Activated CD4-positive, alpha-beta memory T cell treated with anti-CD3 and anti-CD28 coated beads, Interleukin-2, amount 10 ng/mL, durations not matched to agents 7 days and 5 days (primary cell): ENCODE results near the gene RBM34. TPM values are rescaled to one million over a fixed set of nuclear protein-coding genes. Genes with fewer than 3 reads are reported as not detected.

Experiments
- CTCF ChIA-PET: fragments of 350-600 bp; sonication (Branson Sonifier 250); formaldehyde crosslinking; loops from one replicate; lab custom pipeline; 2021; ENCODE audit warnings: antibody characterized with exemption, inconsistent platforms; lab: Charles Lee
- POLR2A ChIA-PET: fragments of 350-600 bp; sonication (Branson Sonifier 250); formaldehyde crosslinking; loops from one replicate; lab custom pipeline; 2021; ENCODE audit warnings: antibody characterized with exemption; lab: Charles Lee
- DNase-seq: peaks from one replicate; pipeline ENCODE4 v3.0.0-alpha.2; 2020
- H3K27ac Mint-ChIP-seq: one replicate; pipeline ENCODE4 v1.8.0; 2021; ENCODE audit warnings: mild to moderate bottlenecking, mixed read lengths
- H3K27me3 Mint-ChIP-seq: one replicate; pipeline ENCODE4 v1.8.0; 2021; ENCODE audit warnings: mixed read lengths
- H3K36me3 Mint-ChIP-seq: one replicate; pipeline ENCODE4 v1.8.0; 2021; ENCODE audit warnings: low read depth, mixed read lengths
- H3K4me1 Mint-ChIP-seq: one replicate; pipeline ENCODE4 v1.8.0; 2021; ENCODE audit warnings: mixed read lengths
- H3K4me3 Mint-ChIP-seq: one replicate; pipeline ENCODE4 v1.8.0; 2021; ENCODE audit warnings: mild to moderate bottlenecking, mixed read lengths
- H3K9me3 Mint-ChIP-seq: one replicate; pipeline ENCODE4 v1.8.0; 2021; ENCODE audit warnings: mixed read lengths
- total RNA-seq, 2 experiments: library from RNA; stranded (reverse); gene quantifications; one replicate each; pipeline ENCODE4 v1.2.3, GENCODE V29; 2021

Gene RBM34
- total RNA-seq, 2 experiments from 2014 or later, result 95.7 to 102 TPM

DNA sequence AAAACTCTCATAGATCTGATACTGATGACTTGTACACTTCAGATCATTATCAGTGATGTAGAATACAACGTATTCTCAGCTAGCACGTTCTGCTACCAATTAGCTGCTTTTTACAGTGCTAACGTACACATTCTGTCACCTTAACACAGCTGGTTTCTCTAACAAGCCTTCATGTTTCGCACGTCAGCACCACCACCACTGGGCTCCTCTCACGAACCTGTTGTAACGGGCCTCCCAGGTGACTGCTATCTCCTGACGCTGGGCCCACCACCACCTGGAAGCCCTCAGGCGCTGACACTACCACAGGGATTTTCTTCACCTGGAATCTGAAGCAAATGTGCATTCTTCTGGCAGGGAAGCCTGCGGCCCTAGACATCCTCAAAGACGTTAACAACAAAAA lies 52.2 kb downstream of the RBM34 start:
- peaks cover under 1% of the 10 kb centered on the region for H3K27me3 Mint-ChIP-seq
- peak; percentile 14 for DNase-seq
- H3K4me1 Mint-ChIP-seq, result peaks cover 37% of the 10 kb centered on the region
- H3K4me3 Mint-ChIP-seq, result no peak overlapping the region
- ChIA-PET POLR2A (interaction anchor here (0.9 to 6.7 kb wide), 5 partner anchors 11 to 24 kb away, joined by 3 to 42 read pairs (median 3); partner anchors contain the start of gene TOMM20), CTCF (interaction anchor here (0.5 to 1.2 kb wide), 4 partner anchors 13 to 142 kb away, joined by 3 read pairs; no protein-coding TSS in a partner anchor)
- H3K9me3 Mint-ChIP-seq, result no peaks in the 10 kb centered on the region
- H3K27ac Mint-ChIP-seq, result no peak overlapping the region
- H3K36me3 Mint-ChIP-seq, result peaks cover 66% of the 10 kb centered on the region

DNA sequence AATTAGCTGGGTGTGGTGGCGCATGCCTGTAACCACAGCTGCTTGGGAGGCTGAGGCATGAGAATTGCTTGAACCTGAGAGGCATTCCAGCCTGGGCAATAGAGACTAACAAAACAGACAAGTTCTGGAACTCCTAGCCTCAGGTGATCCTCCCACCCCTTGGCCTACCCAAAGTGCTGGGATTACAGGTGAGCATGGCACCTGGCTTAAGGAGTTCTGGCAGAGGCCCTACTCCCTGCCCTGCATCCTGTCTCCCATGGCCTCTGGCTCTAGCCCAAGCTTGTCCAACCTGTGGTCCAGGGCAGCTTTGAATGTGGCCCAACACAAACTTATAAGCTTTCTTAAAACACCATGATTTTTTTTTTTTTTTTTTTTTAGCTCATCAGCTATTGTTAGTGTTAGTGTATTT lies 52.9 kb downstream of the RBM34 start:
- Mint-ChIP-seq H3K9me3 (no peaks in the 10 kb centered on the region), H3K27me3 (peaks cover 2% of the 10 kb centered on the region), H3K4me3 (no peak overlapping the region), H3K27ac (no peak overlapping the region), H3K4me1 (peaks cover 35% of the 10 kb centered on the region), H3K36me3 (peaks cover 61% of the 10 kb centered on the region)
- DNase-seq, result no peak
- ChIA-PET POLR2A (interaction anchor here (0.6 to 6.7 kb wide), 4 partner anchors 12 to 25 kb away, joined by 3 to 42 read pairs (median 4); partner anchors contain the start of gene TOMM20), CTCF (interaction anchor here (0.5 to 5.0 kb wide), 4 partner anchors 14 to 308 kb away, joined by 3 to 41 read pairs (median 3); no protein-coding TSS in a partner anchor)

DNA sequence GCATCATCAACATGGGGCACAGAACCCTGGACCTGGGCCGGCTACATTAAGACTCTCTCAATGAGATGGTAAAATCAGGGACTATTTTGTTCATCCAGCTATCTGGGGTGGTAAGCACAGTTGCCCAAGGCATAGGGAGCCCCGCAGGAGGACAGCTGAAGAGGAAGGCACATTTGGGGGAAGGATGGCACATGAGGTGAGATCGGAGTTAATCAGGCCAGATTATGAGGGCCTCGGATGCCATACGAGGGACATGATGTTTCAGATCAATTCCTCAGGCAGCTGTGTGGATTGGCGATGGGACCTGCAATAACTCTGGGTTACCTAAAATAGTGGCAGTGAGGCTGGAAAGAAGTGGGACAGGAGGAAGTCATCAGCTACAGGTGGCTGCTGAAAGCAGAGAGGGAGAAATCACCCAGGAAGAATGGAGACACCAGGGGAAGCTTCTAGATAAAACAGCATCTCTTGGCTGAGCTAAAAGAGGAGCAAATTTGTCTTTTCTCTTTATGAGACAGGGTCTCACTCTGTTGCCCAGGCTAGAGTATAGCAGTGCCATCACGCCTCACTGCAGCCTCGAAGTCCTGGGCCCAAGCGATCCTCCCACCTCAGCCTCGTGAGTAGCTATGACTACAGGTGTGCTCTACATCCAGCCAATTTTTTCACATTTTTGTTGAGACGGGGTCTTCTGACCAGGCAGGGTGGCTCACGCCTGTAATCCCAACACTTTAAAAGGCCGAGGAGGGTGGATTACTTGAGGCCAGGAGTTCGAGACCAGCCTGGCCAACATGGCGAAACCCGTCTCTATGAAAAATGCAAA lies 53.5 kb downstream of the RBM34 start:
- peaks cover 2% of the 10 kb centered on the region for H3K27me3 Mint-ChIP-seq
- H3K36me3 Mint-ChIP-seq, result peaks cover 55% of the 10 kb centered on the region
- POLR2A ChIA-PET, result interaction anchor here (0.6 to 6.7 kb wide), 7 partner anchors 12 to 53 kb away, joined by 3 to 42 read pairs (median 3); partner anchors contain the start of genes RBM34 and TOMM20
- no peak overlapping the region for H3K4me3 Mint-ChIP-seq
- CTCF ChIA-PET, result interaction anchor here (1.2 to 5.0 kb wide), 3 partner anchors 14 to 309 kb away, joined by 3 to 41 read pairs (median 6); no protein-coding TSS in a partner anchor
- peak overlapping the region; percentile 13 for H3K27ac Mint-ChIP-seq
- no peaks in the 10 kb centered on the region for H3K9me3 Mint-ChIP-seq
- H3K4me1 Mint-ChIP-seq, result peaks cover 39% of the 10 kb centered on the region
- DNase-seq, result peak; percentile 14

DNA sequence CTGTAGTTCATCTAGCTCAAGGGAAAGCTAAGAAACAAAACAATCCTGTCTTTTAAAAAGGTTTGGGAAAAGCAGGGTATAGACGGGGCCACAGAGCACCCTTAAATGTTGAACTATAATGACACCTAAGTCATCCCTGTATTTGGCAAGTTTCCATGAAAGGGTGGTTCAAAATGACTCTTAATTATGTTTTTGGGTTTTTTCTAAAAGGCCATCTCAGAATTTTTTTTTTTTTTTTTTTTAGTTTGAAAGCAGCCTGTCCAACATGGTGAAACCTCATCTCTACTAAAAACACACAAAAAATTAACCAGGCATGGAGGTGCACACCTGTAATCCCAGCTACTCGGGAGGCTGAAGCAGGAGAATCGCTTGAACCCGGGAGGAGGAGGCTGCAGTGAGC lies 54.6 kb downstream of the RBM34 start:
- POLR2A ChIA-PET, result interaction anchor here (1.4 to 6.7 kb wide), 4 partner anchors 16 to 54 kb away, joined by 3 to 42 read pairs (median 16); partner anchors contain the start of genes RBM34 and TOMM20
- H3K36me3 Mint-ChIP-seq, result peaks cover 48% of the 10 kb centered on the region
- H3K4me3 Mint-ChIP-seq, result no peak overlapping the region
- CTCF ChIA-PET, result interaction anchor here (0.7 to 5.0 kb wide), 7 partner anchors 11 to 408 kb away, joined by 3 to 41 read pairs (median 4); no protein-coding TSS in a partner anchor
- H3K27me3 Mint-ChIP-seq, result peaks cover 6% of the 10 kb centered on the region
- peak overlapping the region; percentile 61 for H3K27ac Mint-ChIP-seq
- peak; percentile 14 for DNase-seq
- peaks cover 45% of the 10 kb centered on the region for H3K4me1 Mint-ChIP-seq
- H3K9me3 Mint-ChIP-seq, result no peaks in the 10 kb centered on the region

DNA sequence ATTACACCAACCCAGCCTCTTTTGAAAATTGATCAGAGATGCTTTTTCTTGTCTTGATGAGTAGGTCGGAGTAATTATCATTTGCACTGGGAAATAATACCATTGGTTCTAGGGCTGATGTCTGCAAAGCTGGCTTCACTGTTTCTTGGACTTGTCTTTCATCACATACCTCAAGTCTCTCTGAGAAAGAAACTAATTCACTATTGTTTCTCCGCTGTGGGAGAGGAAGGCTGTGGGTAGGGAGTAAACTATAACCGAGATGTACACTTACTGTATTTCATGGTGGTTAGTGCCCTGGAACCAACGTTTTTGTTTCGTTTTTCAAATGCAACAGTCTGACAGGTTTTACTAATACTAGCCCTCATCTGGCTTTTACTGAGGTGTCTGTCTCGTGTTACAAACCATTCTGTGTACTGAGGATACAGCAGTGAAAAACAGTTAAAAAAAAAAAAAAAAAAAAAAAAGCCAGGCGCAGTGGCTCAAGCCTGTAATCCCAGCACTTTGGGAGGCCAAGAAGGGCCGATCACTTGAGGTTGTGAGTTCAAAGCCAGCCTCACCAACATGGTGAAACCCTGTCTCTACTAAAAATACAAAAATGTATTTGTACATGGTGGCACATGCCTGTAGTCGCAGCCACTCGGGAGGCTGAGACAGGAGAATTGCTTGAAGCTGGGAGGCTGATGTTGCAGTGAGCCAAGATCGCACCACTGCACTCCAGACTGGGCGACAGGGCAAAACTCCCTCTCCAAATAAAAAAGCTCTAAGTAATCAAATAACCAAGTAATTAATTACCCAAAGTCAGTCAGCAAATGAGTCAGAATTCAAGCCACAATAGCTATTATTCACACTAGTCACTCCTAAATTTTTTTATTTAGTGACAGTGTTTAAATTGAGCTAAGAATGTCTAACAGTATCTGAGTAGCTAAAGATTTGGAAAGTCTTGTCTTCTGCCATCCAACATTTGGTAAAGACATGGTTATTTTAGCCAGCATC lies 55.7 kb downstream of the RBM34 start:
- Mint-ChIP-seq H3K27me3 (peaks cover 8% of the 10 kb centered on the region), H3K4me1 (peaks cover 42% of the 10 kb centered on the region), H3K36me3 (peaks cover 37% of the 10 kb centered on the region), H3K9me3 (no peaks in the 10 kb centered on the region), H3K4me3 (peak overlapping the region; percentile 60), H3K27ac (peak overlapping the region; percentile 85)
- ChIA-PET POLR2A (interaction anchor here (0.7 to 6.7 kb wide), 9 partner anchors 9 to 627 kb away, joined by 3 to 42 read pairs (median 5); partner anchors contain the start of genes ARID4B, GGPS1, RBM34 and TARBP1), CTCF (interaction anchor here (0.6 to 5.0 kb wide), 31 partner anchors 9 to 866 kb away, joined by 3 to 41 read pairs (median 4); partner anchors contain the start of genes B3GALNT2 and RBM34)
- DNase-seq, result peak; percentile 44

DNA sequence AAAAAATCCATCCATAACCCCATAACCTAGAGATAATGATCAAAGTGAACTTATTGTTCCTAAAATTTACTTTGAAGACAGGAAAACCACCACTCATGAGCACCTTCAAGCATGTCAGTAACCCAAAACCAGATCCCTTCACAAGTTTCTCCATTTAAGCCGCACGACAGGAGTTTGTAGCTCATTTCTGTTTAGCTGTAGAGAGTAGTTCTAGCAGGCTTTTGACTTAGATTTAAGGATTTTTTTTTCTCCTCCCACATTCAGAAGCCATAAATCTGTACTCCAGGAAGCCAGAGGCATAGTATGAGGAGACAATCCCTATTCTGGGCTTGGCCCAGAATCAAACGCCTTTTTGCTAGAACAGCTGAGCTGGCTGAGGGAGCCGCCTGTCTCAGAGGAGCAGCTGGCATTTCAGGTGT lies 58.0 kb downstream of the RBM34 start:
- peaks cover 42% of the 10 kb centered on the region for H3K4me1 Mint-ChIP-seq
- H3K27ac Mint-ChIP-seq, result no peak overlapping the region
- peak; percentile 14 for DNase-seq
- no peak overlapping the region for H3K4me3 Mint-ChIP-seq
- peaks cover 8% of the 10 kb centered on the region for H3K27me3 Mint-ChIP-seq
- H3K36me3 Mint-ChIP-seq, result peaks cover 16% of the 10 kb centered on the region
- ChIA-PET CTCF (interaction anchor here (0.6 to 1.2 kb wide), 7 partner anchors 10 to 612 kb away, joined by 3 to 9 read pairs (median 4); no protein-coding TSS in a partner anchor), POLR2A (interaction anchor here (1.2 kb wide), 1 partner anchor 491 kb away, joined by 3 read pairs; no protein-coding TSS in a partner anchor)
- no peaks in the 10 kb centered on the region for H3K9me3 Mint-ChIP-seq

DNA sequence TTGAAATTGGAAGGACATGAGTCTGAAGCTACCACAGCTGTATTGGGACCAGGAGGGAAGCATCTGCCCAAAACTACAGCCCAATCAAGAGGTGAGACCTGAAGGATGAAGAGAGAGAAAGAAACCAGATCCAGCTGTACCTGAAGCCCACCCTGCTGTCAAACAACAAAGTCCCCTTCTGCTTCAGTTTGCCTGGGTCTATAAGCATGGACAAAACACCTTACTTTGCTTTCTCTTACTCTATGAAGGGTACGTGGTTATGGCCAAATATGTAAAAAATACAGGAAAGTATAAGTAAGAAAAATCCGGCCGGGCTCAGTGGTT lies 58.8 kb downstream of the RBM34 start:
- Mint-ChIP-seq H3K4me3 (no peak overlapping the region), H3K27ac (no peak overlapping the region)
- POLR2A ChIA-PET, result no interaction called here

DNA sequence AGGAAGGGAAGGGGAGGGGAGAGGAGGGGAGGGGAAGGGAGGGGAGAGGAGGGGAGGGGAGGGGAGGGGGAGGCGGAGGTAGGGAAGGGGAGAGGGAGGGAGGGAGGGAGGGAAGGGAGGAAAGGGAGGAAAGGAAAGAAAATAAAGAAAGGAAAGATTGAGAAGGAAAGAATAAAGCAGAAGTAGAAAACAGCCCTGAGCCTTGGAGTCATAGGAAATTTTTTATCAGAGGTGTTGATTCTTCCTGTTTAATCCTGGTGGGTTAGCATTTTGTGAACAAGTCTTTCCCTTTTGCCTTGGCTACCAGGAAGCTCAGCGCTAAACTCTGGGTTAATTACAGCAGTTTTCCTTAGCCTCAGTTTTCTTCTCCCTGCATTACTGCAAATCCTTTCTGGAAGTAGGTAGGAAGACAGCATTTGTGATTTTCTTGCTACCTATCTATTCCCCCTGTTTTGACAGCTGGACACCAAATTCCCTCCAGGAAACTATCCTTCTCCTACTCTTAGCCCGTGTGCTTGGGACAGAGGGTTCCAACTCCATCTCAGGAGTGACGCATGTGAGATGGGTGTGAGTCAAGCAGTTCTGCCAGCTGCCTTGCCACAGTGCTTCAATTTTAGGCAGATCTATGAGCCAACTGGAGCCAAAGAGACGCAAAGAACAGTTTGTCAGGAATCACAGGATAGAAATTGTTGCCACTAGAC lies 59.3 kb downstream of the RBM34 start:
- H3K4me3 Mint-ChIP-seq, result no peak overlapping the region
- peaks cover 5% of the 10 kb centered on the region for H3K36me3 Mint-ChIP-seq
- POLR2A ChIA-PET, result no interaction called here
- DNase-seq, result peak; percentile 15
- H3K9me3 Mint-ChIP-seq, result no peaks in the 10 kb centered on the region
- no peak overlapping the region for H3K27ac Mint-ChIP-seq
- CTCF ChIA-PET, result interaction anchor here (0.6 to 1.0 kb wide), 2 partner anchors 152 to 188 kb away, joined by 3 read pairs; no protein-coding TSS in a partner anchor
- peaks cover 11% of the 10 kb centered on the region for H3K27me3 Mint-ChIP-seq
- H3K4me1 Mint-ChIP-seq, result peaks cover 35% of the 10 kb centered on the region

More for the DNA sequence above, 58.8 kb downstream of the RBM34 start:
- Mint-ChIP-seq H3K36me3 (peaks cover 9% of the 10 kb centered on the region), H3K9me3 (no peaks in the 10 kb centered on the region), H3K27me3 (peaks cover 9% of the 10 kb centered on the region), H3K4me1 (peaks cover 39% of the 10 kb centered on the region)
- DNase-seq, result no peak
- CTCF ChIA-PET, result interaction anchor here (0.6 to 1.2 kb wide), 4 partner anchors 188 to 611 kb away, joined by 3 to 9 read pairs (median 4); no protein-coding TSS in a partner anchor

DNA sequence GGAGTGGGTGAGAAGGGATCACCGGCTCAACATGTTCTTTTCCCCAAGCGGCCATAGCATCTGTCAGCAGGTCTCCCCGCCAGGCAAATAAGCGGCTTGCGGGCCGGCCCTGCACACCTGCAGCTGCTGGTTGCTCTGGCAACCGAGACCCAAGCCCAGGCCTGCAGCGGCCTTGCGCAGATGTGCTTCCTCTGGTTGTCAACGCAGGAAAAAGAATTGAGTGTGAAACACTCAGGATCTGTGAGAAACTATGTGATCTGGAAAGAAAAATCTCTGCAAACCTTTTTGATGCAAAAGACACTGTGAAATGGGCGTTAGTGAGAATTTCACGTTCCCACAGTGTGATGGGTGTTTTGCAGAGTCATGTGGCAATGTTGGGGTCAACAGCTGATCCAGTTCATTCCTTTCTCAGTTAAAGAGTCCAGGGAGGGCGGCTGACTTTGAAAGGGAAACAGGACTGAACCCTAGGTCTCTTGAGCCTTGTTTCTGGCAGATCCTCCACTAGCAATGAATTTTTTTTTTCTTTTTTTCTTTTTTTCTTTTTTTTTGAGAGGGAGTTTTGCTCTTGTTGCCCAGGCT lies 60.8 kb downstream of the RBM34 start:
- Mint-ChIP-seq H3K27me3 (peaks cover 11% of the 10 kb centered on the region), H3K36me3 (peaks cover 3% of the 10 kb centered on the region), H3K4me1 (peaks cover 29% of the 10 kb centered on the region), H3K27ac (no peak overlapping the region), H3K9me3 (no peaks in the 10 kb centered on the region), H3K4me3 (no peak overlapping the region)
- ChIA-PET POLR2A (no interaction called here), CTCF (interaction anchor here (1.0 kb wide), 1 partner anchor 153 kb away, joined by 3 read pairs; no protein-coding TSS in a partner anchor)
- DNase-seq, result peak; percentile 14

DNA sequence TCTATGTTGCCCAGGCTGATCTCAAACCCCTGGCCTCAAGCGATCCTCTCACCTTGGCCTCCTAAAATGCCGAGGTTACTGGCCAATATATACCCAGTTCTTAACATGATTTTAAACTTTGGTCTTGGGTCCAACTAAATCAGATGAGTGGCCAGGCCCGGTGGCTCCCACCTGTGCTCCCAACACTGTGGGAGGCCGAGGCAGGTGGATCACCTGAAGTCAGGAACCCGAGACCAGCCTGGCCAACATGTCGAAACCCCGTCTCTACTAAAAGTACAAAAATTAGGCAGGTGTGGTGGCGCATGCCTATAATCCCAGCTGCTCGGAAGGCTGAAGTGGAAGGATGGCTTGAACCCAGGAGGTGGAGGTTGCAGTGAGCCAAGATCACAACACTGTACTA lies 62.1 kb downstream of the RBM34 start:
- peak; percentile 14 for DNase-seq
- no peaks in the 10 kb centered on the region for H3K9me3 Mint-ChIP-seq
- H3K27ac Mint-ChIP-seq, result no peak overlapping the region
- peaks cover 17% of the 10 kb centered on the region for H3K4me1 Mint-ChIP-seq
- ChIA-PET POLR2A (no interaction called here), CTCF (interaction anchor here (1.1 kb wide), 1 partner anchor 21 kb away, joined by 4 read pairs; no protein-coding TSS in a partner anchor)
- H3K4me3 Mint-ChIP-seq, result no peak overlapping the region
- H3K36me3 Mint-ChIP-seq, result peaks cover 3% of the 10 kb centered on the region
- peaks cover 11% of the 10 kb centered on the region for H3K27me3 Mint-ChIP-seq

DNA sequence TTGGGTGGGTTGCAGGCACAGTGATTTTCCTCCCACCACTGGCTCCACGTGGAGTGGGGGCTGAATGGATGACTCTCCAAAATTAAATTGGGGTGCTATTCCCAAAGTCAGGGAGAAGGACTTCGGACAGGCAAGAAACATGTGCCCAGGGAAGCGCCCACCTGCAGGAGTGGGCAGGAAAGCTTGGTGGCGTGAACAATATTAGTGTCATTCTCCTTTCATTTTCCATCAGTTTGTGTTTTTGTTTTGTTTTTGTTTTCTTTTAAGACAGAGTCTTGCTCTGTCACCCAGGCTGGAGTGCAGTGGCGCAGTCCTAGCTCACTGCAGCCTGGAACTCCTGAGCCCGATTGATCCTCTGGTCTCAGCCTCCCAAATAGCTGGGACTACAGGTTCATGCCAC lies 62.5 kb downstream of the RBM34 start:
- ChIA-PET CTCF (interaction anchor here (0.6 to 1.1 kb wide), 2 partner anchors 21 to 603 kb away, joined by 4 read pairs; no protein-coding TSS in a partner anchor), POLR2A (no interaction called here)
- no peak overlapping the region for H3K27ac Mint-ChIP-seq
- peaks cover 18% of the 10 kb centered on the region for H3K4me1 Mint-ChIP-seq
- no peaks in the 10 kb centered on the region for H3K36me3 Mint-ChIP-seq
- no peak overlapping the region for H3K4me3 Mint-ChIP-seq
- peak; percentile 7 for DNase-seq
- no peaks in the 10 kb centered on the region for H3K9me3 Mint-ChIP-seq
- H3K27me3 Mint-ChIP-seq, result peaks cover 9% of the 10 kb centered on the region
